Panc1 (cell line): ENCODE results near the gene LINC00632. TPM values are rescaled to one million over a fixed set of nuclear protein-coding genes. Genes with fewer than 3 reads are reported as not detected.

Source experiments
- ATAC-seq: fragments of 200-7000 bp; cut with Tn5 transposase; 2 replicates; pipeline ENCODE4 v1.9.1; 2020; ENCODE audit warnings: mild to moderate bottlenecking, moderate library complexity
- BruUV-seq: library from RNA; stranded (reverse); fragments of 400-500 nt; replicated peaks from 2 replicates; lab custom pipeline; 2021; lab: Mats Ljungman, UMichigan
- CTCF ChIA-PET: fragments of 300-600 bp; sonication (Branson Sonifier 250); formaldehyde crosslinking; loops from one replicate; lab custom pipeline; 2022; ENCODE audit warnings: antibody characterized with exemption; lab: Charles Lee
- POLR2A ChIA-PET: fragments of 300-600 bp; sonication (Branson Sonifier 250); formaldehyde crosslinking; loops from one replicate; lab custom pipeline; 2022; ENCODE audit warnings: antibody characterized with exemption; lab: Charles Lee
- DNase-seq: peaks from one replicate; pipeline ENCODE4 v3.0.0-alpha.2; 2010; ENCODE audit warnings: low read depth, low spot score
- H3K27ac ChIP-seq: 2 replicates; pipeline ENCODE4 v1.5.1; 2011; ENCODE audit warnings: mild to moderate bottlenecking, low read length, inconsistent platforms
- H3K27me3 ChIP-seq: fragments of 200-500 bp; sonication (Bioruptor generic); 2 replicates; pipeline ENCODE4 v1.6.0; 2014; ENCODE audit warnings: low read length, inconsistent platforms; ENCODE audit not compliant: control insufficient read depth, insufficient read depth
- H3K36me3 ChIP-seq: fragments of 200-500 bp; sonication (Bioruptor generic); 2 replicates; pipeline ENCODE4 v1.5.1; 2014; ENCODE audit warnings: inconsistent platforms, mild to moderate bottlenecking, low read length, moderate library complexity; ENCODE audit not compliant: control insufficient read depth, insufficient read depth
- H3K4me1 ChIP-seq: 2 replicates; pipeline ENCODE4 v1.5.1; 2011; ENCODE audit warnings: inconsistent platforms, mild to moderate bottlenecking, low read length, moderate library complexity; ENCODE audit not compliant: control insufficient read depth, insufficient read depth
- H3K4me3 ChIP-seq, 2 experiments: 2 replicates each; pipeline ENCODE4 v1.5.1; 2011 to 2012; ENCODE audit warnings: low read depth in 2 of 2, low read length in 2 of 2, mild to moderate bottlenecking in 2 of 2, inconsistent platforms in 1 of 2, moderate library complexity in 1 of 2
- H3K9me3 ChIP-seq: fragments of 200-500 bp; sonication (Bioruptor generic); 2 replicates; pipeline ENCODE4 v1.5.1; 2014; ENCODE audit warnings: low read depth, mild to moderate bottlenecking, inconsistent platforms, low read length, moderate library complexity; ENCODE audit not compliant: control insufficient read depth, insufficient read depth
- POLR2AphosphoS5 ChIP-seq: IDR thresholded peaks from 2 replicates; pipeline ENCODE4 v1.6.1; 2012; ENCODE audit warnings: mild to moderate bottlenecking, low read depth, low read length, moderate library complexity
- SIN3A ChIP-seq: IDR thresholded peaks from 2 replicates; pipeline ENCODE4 v1.6.1; 2012; ENCODE audit warnings: low read depth, mild to moderate bottlenecking, low read length, moderate library complexity, borderline replicate concordance; ENCODE audit not compliant: insufficient read depth
- TCF7L2 ChIP-seq: IDR thresholded peaks from 2 replicates; pipeline ENCODE4 v1.6.1; 2011; ENCODE audit warnings: mild to moderate bottlenecking, low read depth, low read length, inconsistent platforms
- in situ Hi-C: cut with HindIII; loops from 2 replicates; pipeline ENCODE4 v1.10.0; 2016; ENCODE audit warnings: low sequenced_read_pairs, low pct_unique_long_range_greater_than_20kb
- intact Hi-C: fragments of 100-400 bp; cut with micrococcal nuclease; formaldehyde crosslinking; loops from one replicate; pipeline ENCODE4 v1.10.0; 2022; ENCODE audit not compliant: unreplicated experiment
- total RNA-seq: library from RNA; stranded (reverse); gene quantifications from one replicate; pipeline ENCODE4 v1.2.1, GENCODE V29; 2021; ENCODE audit not compliant: unreplicated experiment
- TF ChIP-seq, protein P1 (sequence below), 2 experiments: IDR thresholded peaks; 2 replicates each; pipeline ENCODE4 v1.6.1; 2011 to 2012; ENCODE audit warnings: low read depth in 2 of 2, control low read depth in 1 of 2, low read length in 1 of 2, mild to moderate bottlenecking in 1 of 2, moderate library complexity in 1 of 2; ENCODE audit not compliant: insufficient read depth in 1 of 2
- TF ChIP-seq, protein P2 (sequence below): fragments of 450-650 bp; IDR thresholded peaks from 2 replicates; pipeline ENCODE4 v1.5.1; 2017; ENCODE audit warnings: mild to moderate bottlenecking

Gene LINC00632
- total RNA-seq, 1 experiment from 2014 or later, result 0.13 TPM

DNA sequence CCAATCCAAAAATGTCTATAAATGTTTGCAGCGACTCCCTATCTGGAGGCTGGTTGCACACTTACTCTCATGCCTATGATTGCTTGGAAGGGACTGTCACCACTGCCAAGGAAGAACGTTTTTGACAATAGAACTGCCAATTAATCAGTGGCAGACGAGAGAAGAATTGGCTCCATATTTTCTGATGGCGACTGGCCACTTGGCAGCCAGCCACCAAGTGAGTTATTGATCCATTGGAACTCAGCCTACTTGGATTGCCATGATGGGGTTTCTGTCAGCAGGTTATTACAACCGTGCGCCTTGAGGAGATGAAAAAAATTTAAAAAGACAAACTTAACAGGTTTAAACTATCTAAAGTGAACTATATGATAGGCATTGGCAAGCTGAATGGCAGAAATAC, 47.4 kb downstream of the LINC00632 start:
- no TSS peak for BruUV-seq
- in situ Hi-C loops, result no loop called here
- H3K4me1 ChIP-seq, result no peaks in the 10 kb centered on the region
- TF ChIP-seq POLR2AphosphoS5 (no peak), TCF7L2 (no peak), SIN3A (no peak)
- TF ChIP-seq, protein P1, sequence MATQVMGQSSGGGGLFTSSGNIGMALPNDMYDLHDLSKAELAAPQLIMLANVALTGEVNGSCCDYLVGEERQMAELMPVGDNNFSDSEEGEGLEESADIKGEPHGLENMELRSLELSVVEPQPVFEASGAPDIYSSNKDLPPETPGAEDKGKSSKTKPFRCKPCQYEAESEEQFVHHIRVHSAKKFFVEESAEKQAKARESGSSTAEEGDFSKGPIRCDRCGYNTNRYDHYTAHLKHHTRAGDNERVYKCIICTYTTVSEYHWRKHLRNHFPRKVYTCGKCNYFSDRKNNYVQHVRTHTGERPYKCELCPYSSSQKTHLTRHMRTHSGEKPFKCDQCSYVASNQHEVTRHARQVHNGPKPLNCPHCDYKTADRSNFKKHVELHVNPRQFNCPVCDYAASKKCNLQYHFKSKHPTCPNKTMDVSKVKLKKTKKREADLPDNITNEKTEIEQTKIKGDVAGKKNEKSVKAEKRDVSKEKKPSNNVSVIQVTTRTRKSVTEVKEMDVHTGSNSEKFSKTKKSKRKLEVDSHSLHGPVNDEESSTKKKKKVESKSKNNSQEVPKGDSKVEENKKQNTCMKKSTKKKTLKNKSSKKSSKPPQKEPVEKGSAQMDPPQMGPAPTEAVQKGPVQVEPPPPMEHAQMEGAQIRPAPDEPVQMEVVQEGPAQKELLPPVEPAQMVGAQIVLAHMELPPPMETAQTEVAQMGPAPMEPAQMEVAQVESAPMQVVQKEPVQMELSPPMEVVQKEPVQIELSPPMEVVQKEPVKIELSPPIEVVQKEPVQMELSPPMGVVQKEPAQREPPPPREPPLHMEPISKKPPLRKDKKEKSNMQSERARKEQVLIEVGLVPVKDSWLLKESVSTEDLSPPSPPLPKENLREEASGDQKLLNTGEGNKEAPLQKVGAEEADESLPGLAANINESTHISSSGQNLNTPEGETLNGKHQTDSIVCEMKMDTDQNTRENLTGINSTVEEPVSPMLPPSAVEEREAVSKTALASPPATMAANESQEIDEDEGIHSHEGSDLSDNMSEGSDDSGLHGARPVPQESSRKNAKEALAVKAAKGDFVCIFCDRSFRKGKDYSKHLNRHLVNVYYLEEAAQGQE (IDR thresholded peaks at IDR 0.05; ENCODE audit: insufficient read depth in 1 of 2, low read depth in 2 of 2, low read length in 1 of 2), result no peak
- TF ChIP-seq, protein P2, sequence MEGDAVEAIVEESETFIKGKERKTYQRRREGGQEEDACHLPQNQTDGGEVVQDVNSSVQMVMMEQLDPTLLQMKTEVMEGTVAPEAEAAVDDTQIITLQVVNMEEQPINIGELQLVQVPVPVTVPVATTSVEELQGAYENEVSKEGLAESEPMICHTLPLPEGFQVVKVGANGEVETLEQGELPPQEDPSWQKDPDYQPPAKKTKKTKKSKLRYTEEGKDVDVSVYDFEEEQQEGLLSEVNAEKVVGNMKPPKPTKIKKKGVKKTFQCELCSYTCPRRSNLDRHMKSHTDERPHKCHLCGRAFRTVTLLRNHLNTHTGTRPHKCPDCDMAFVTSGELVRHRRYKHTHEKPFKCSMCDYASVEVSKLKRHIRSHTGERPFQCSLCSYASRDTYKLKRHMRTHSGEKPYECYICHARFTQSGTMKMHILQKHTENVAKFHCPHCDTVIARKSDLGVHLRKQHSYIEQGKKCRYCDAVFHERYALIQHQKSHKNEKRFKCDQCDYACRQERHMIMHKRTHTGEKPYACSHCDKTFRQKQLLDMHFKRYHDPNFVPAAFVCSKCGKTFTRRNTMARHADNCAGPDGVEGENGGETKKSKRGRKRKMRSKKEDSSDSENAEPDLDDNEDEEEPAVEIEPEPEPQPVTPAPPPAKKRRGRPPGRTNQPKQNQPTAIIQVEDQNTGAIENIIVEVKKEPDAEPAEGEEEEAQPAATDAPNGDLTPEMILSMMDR, result no peak
- no peaks in the 10 kb centered on the region for H3K9me3 ChIP-seq
- H3K36me3 ChIP-seq, result no peaks in the 10 kb centered on the region
- POLR2A ChIA-PET, result no interaction called here
- no peak for ATAC-seq
- no peak for DNase-seq
- intact Hi-C loops, result no loop called here
- no peak overlapping the region for H3K27ac ChIP-seq
- no peaks in the 10 kb centered on the region for H3K27me3 ChIP-seq
- CTCF ChIA-PET, result interaction anchor here (0.6 kb wide), 1 partner anchor 16 kb away, joined by 4 read pairs; no protein-coding TSS in a partner anchor
- no peak overlapping the region for H3K4me3 ChIP-seq

DNA sequence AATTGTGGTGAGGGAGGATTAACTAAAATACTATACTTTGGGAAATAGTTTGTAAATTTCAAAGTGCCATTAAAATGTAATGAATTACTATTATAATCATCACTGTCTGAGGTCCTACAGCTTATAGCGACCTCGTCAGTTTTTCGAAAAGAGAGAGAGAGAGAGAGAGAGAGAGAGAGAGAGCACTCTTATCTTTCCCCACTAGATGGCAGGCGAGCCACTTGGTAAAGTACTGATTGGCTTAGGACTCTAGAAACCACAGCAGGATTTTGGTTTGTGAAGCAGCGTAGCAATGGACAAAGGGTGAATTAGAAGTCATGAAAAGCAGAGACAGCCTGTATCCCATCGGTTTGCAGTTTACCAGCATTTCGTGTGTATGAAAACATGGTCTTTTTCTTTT, 52.5 kb downstream of the LINC00632 start:
- no TSS peak for BruUV-seq
- no peak overlapping the region for H3K27ac ChIP-seq
- H3K4me1 ChIP-seq, result no peaks in the 10 kb centered on the region
- H3K27me3 ChIP-seq, result no peaks in the 10 kb centered on the region
- no peaks in the 10 kb centered on the region for H3K36me3 ChIP-seq
- H3K9me3 ChIP-seq, result no peaks in the 10 kb centered on the region
- intact Hi-C loops, result no loop called here
- in situ Hi-C loops, result no loop called here
- no peak overlapping the region for H3K4me3 ChIP-seq
- DNase-seq (peak; percentile 25), ATAC-seq (peak; percentile 94)
- TF ChIP-seq POLR2AphosphoS5 (no peak), SIN3A (no peak), TCF7L2 (no peak)
- TF ChIP-seq, protein P1 (IDR thresholded peaks at IDR 0.05; ENCODE audit: insufficient read depth in 1 of 2, low read depth in 2 of 2, low read length in 1 of 2), result no peak
- TF ChIP-seq, protein P2, result peak; percentile 83
- CTCF ChIA-PET, result interaction anchor here (0.6 kb wide), 3 partner anchors 886 to 1831 kb away, joined by 3 to 4 read pairs (median 3); no protein-coding TSS in a partner anchor
- POLR2A ChIA-PET, result no interaction called here
